H1 (cell line): Measurements from ENCODE around the gene CEP350. TPM values are rescaled to one million over a fixed set of nuclear protein-coding genes. Genes with fewer than 3 reads are reported as not detected.

Source experiments
- CTBP2 ChIP-seq: IDR thresholded peaks from 2 replicates; pipeline ENCODE4 v1.7.0; 2011; ENCODE audit warnings: borderline replicate concordance, mild to moderate bottlenecking, moderate library complexity, mixed read lengths, low read length; ENCODE audit not compliant: insufficient read depth, insufficient read length
- GTF2F1 ChIP-seq: IDR thresholded peaks from 2 replicates; pipeline ENCODE4 v1.6.1; 2012; ENCODE audit warnings: low read depth, low read length, improper control_type of control experiment, borderline replicate concordance
- POLR2AphosphoS5 ChIP-seq: IDR thresholded peaks from 2 replicates; pipeline ENCODE4 v1.6.1; 2011; ENCODE audit warnings: low read depth, low read length
- SUZ12 ChIP-seq: fragments of 200-600 bp; sonication (generic); IDR thresholded peaks from 2 replicates; pipeline ENCODE4 v1.6.1; 2012; ENCODE audit warnings: mild to moderate bottlenecking, inconsistent platforms, low read length, moderate library complexity, mixed read lengths
- polyA plus RNA-seq, 7 experiments: library from polyadenylated mRNA; depleted of rRNA in 3 of 7; stranded (reverse) in 5 of 7; unstranded in 2 of 7; fragments of >200 nt in 5 of 7; fragments of 200-250 nt in 2 of 7; gene quantifications; 1 replicate in 5 of 7; 2 replicates in 1 of 7; 4 replicates in 1 of 7; pipeline versions ENCODE4 v1.2.1 to v1.2.3, GENCODE V29; 2011 to 2013; ENCODE audit warnings: missing spikeins in 2 of 7, mixed read lengths in 2 of 7
- total RNA-seq: library from RNA; stranded (reverse); fragmentation: NEBNext Ultra II Directional; extraction: Animal tissue kit (Norgen Biotek cat#: 25700); gene quantifications from 2 replicates; pipeline ENCODE4 v1.2.1, GENCODE V29; 2021
- TF ChIP-seq, protein P1 (sequence below): IDR thresholded peaks from 2 replicates; pipeline ENCODE4 v1.6.1; 2012; ENCODE audit warnings: low read length, inconsistent platforms

Gene CEP350
- total and polyA plus RNA-seq, 2 of the 8 experiments (the other 6 are each of a cell fraction or from before 2014, with no cell fraction given): 5.6 to 39.4 TPM

GRCh38 chr1:179938752-179939151, 15.9 kb upstream of the CEP350 start (continued):
- TF ChIP-seq CTBP2 (no peak), POLR2AphosphoS5 (no peak), SUZ12 (no peak), GTF2F1 (no peak)
- TF ChIP-seq, protein P1, sequence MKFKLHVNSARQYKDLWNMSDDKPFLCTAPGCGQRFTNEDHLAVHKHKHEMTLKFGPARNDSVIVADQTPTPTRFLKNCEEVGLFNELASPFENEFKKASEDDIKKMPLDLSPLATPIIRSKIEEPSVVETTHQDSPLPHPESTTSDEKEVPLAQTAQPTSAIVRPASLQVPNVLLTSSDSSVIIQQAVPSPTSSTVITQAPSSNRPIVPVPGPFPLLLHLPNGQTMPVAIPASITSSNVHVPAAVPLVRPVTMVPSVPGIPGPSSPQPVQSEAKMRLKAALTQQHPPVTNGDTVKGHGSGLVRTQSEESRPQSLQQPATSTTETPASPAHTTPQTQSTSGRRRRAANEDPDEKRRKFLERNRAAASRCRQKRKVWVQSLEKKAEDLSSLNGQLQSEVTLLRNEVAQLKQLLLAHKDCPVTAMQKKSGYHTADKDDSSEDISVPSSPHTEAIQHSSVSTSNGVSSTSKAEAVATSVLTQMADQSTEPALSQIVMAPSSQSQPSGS: no peak
